Muscle layer of duodenum (tissue), 2 donors: ENCODE results near the gene LRRC18.

Experiments
- H3K27ac ChIP-seq: one replicate; pipeline ENCODE4 v1.7.0; 2013; ENCODE audit warnings: mild to moderate bottlenecking, low read length
- H3K27me3 ChIP-seq: one replicate; pipeline ENCODE4 v1.7.0; 2013; ENCODE audit warnings: low read depth, mild to moderate bottlenecking, control low read depth, low read length
- H3K36me3 ChIP-seq, 2 donors: one replicate each; pipeline ENCODE4 v1.7.0; 2013; ENCODE audit warnings: low read length in 2 of 2, control low read depth in 1 of 2, mild to moderate bottlenecking in 1 of 2; ENCODE audit not compliant: insufficient read depth in 2 of 2, control insufficient read depth in 1 of 2
- H3K4me1 ChIP-seq, 2 donors: one replicate each; pipeline ENCODE4 v1.7.0; 2013; ENCODE audit warnings: low read length in 2 of 2, mild to moderate bottlenecking in 2 of 2, control low read depth in 1 of 2, moderate library complexity in 1 of 2; ENCODE audit not compliant: insufficient read depth in 2 of 2, control insufficient read depth in 1 of 2
- H3K4me3 ChIP-seq, 2 donors: one replicate each; pipeline ENCODE4 v1.7.0; 2013; ENCODE audit warnings: low read length in 2 of 2, low read depth in 1 of 2, mild to moderate bottlenecking in 1 of 2
- H3K9me3 ChIP-seq, 2 donors: one replicate each; pipeline ENCODE4 v1.7.0; 2013; ENCODE audit warnings: low read length in 2 of 2, control low read depth in 1 of 2, mild to moderate bottlenecking in 1 of 2; ENCODE audit not compliant: control insufficient read depth in 1 of 2
- donor health status: healthy.

The LRRC18 gene

GRCh38 chr10:48878091-48878490 lies 61.5 kb downstream of the LRRC18 start:
- Histone ChIP-seq H3K27ac (no peak overlapping the region), H3K9me3 (no peaks in the 10 kb centered on the region), H3K4me3 (no peak overlapping the region), H3K27me3 (no peaks in the 10 kb centered on the region), H3K36me3 (no peaks in the 10 kb centered on the region), H3K4me1 (no peaks in the 10 kb centered on the region)

DNA sequence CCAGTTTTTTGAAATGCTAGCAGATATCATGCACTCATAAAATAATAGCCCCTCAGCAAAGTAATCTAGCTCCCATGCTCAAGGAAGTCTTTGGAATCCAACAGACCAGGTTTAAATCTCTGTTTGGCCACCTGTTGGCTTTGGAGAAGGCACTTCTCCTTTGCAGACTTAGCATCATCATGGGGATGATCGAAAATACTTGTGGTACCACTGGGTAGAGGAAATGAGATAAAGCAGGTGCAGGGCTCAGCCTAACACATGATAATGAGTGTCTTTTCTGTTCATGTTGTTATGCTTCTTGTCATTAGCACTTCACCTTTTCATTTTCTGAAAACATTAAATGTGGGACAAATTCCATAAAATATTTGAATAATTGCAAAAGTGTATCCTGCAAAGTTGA lies 67.4 kb downstream of the LRRC18 start:
- H3K4me3 ChIP-seq, result no peak overlapping the region
- H3K36me3 ChIP-seq, result no peaks in the 10 kb centered on the region
- no peak overlapping the region for H3K27ac ChIP-seq
- no peaks in the 10 kb centered on the region for H3K27me3 ChIP-seq
- no peaks in the 10 kb centered on the region for H3K4me1 ChIP-seq
- no peaks in the 10 kb centered on the region for H3K9me3 ChIP-seq
